Measurements from ENCODE around the gene SDC1.

DNA sequence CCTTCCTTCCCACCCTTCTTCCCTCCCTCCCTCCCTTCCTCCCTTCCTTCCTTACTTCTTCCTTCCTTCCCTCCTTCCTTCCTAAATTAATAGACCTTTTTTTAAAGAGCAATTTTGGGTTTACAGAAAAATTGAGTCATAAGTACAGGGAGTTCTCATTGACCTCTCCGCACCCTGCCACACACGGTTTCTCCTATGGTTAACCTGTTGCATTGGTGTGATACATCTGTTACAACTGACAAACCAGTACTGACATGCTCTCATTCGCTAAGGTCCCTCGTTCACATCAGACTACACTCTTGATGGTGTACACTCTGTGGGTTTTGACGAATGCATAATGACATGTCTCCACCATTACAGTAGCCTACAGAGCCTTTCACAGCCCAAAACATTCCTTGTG, 11.6 kb upstream of the SDC1 start:
- TF ChIP-seq EP300 (IDR thresholded peaks at IDR 0.05; ENCODE audit: borderline replicate concordance in 1 of 2, low read depth in 2 of 2, low read length in 2 of 2) (no peak), POLR2A (IDR thresholded peaks at IDR 0.05; ENCODE audit: control extremely low read depth in 1 of 2, low read depth in 2 of 2, low read length in 2 of 2) (no peak), SUZ12 (IDR thresholded peaks at IDR 0.05; ENCODE audit: low read length) (no peak), POLR2AphosphoS5 (IDR thresholded peaks at IDR 0.05; ENCODE audit: low read depth, low read length) (no peak), RXRA (IDR thresholded peaks at IDR 0.05; ENCODE audit: insufficient read depth, low read depth, low read length) (no peak), GABPA (IDR thresholded peaks at IDR 0.05; ENCODE audit: borderline replicate concordance, insufficient read depth, low read length) (no peak), KDM1A (IDR thresholded peaks at IDR 0.05; ENCODE audit: borderline replicate concordance, low read length) (no peak), ZNF274 (IDR thresholded peaks at IDR 0.05; ENCODE audit: borderline replicate concordance, extremely low read depth, low read length) (no peak), HDAC6 (IDR thresholded peaks at IDR 0.05; ENCODE audit: low read depth, low read length) (no peak), TAF1 (IDR thresholded peaks at IDR 0.05; ENCODE audit: low read depth, low read length) (no peak), GTF2F1 (IDR thresholded peaks at IDR 0.05; ENCODE audit: borderline replicate concordance, low read depth, low read length) (no peak)
- TF ChIP-seq, protein P1, sequence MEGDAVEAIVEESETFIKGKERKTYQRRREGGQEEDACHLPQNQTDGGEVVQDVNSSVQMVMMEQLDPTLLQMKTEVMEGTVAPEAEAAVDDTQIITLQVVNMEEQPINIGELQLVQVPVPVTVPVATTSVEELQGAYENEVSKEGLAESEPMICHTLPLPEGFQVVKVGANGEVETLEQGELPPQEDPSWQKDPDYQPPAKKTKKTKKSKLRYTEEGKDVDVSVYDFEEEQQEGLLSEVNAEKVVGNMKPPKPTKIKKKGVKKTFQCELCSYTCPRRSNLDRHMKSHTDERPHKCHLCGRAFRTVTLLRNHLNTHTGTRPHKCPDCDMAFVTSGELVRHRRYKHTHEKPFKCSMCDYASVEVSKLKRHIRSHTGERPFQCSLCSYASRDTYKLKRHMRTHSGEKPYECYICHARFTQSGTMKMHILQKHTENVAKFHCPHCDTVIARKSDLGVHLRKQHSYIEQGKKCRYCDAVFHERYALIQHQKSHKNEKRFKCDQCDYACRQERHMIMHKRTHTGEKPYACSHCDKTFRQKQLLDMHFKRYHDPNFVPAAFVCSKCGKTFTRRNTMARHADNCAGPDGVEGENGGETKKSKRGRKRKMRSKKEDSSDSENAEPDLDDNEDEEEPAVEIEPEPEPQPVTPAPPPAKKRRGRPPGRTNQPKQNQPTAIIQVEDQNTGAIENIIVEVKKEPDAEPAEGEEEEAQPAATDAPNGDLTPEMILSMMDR (IDR thresholded peaks at IDR 0.05; ENCODE audit: control extremely low read depth in 1 of 3, insufficient read depth in 1 of 3, low read depth in 1 of 3, low read length in 3 of 3): no peak
- TF ChIP-seq, protein P2, sequence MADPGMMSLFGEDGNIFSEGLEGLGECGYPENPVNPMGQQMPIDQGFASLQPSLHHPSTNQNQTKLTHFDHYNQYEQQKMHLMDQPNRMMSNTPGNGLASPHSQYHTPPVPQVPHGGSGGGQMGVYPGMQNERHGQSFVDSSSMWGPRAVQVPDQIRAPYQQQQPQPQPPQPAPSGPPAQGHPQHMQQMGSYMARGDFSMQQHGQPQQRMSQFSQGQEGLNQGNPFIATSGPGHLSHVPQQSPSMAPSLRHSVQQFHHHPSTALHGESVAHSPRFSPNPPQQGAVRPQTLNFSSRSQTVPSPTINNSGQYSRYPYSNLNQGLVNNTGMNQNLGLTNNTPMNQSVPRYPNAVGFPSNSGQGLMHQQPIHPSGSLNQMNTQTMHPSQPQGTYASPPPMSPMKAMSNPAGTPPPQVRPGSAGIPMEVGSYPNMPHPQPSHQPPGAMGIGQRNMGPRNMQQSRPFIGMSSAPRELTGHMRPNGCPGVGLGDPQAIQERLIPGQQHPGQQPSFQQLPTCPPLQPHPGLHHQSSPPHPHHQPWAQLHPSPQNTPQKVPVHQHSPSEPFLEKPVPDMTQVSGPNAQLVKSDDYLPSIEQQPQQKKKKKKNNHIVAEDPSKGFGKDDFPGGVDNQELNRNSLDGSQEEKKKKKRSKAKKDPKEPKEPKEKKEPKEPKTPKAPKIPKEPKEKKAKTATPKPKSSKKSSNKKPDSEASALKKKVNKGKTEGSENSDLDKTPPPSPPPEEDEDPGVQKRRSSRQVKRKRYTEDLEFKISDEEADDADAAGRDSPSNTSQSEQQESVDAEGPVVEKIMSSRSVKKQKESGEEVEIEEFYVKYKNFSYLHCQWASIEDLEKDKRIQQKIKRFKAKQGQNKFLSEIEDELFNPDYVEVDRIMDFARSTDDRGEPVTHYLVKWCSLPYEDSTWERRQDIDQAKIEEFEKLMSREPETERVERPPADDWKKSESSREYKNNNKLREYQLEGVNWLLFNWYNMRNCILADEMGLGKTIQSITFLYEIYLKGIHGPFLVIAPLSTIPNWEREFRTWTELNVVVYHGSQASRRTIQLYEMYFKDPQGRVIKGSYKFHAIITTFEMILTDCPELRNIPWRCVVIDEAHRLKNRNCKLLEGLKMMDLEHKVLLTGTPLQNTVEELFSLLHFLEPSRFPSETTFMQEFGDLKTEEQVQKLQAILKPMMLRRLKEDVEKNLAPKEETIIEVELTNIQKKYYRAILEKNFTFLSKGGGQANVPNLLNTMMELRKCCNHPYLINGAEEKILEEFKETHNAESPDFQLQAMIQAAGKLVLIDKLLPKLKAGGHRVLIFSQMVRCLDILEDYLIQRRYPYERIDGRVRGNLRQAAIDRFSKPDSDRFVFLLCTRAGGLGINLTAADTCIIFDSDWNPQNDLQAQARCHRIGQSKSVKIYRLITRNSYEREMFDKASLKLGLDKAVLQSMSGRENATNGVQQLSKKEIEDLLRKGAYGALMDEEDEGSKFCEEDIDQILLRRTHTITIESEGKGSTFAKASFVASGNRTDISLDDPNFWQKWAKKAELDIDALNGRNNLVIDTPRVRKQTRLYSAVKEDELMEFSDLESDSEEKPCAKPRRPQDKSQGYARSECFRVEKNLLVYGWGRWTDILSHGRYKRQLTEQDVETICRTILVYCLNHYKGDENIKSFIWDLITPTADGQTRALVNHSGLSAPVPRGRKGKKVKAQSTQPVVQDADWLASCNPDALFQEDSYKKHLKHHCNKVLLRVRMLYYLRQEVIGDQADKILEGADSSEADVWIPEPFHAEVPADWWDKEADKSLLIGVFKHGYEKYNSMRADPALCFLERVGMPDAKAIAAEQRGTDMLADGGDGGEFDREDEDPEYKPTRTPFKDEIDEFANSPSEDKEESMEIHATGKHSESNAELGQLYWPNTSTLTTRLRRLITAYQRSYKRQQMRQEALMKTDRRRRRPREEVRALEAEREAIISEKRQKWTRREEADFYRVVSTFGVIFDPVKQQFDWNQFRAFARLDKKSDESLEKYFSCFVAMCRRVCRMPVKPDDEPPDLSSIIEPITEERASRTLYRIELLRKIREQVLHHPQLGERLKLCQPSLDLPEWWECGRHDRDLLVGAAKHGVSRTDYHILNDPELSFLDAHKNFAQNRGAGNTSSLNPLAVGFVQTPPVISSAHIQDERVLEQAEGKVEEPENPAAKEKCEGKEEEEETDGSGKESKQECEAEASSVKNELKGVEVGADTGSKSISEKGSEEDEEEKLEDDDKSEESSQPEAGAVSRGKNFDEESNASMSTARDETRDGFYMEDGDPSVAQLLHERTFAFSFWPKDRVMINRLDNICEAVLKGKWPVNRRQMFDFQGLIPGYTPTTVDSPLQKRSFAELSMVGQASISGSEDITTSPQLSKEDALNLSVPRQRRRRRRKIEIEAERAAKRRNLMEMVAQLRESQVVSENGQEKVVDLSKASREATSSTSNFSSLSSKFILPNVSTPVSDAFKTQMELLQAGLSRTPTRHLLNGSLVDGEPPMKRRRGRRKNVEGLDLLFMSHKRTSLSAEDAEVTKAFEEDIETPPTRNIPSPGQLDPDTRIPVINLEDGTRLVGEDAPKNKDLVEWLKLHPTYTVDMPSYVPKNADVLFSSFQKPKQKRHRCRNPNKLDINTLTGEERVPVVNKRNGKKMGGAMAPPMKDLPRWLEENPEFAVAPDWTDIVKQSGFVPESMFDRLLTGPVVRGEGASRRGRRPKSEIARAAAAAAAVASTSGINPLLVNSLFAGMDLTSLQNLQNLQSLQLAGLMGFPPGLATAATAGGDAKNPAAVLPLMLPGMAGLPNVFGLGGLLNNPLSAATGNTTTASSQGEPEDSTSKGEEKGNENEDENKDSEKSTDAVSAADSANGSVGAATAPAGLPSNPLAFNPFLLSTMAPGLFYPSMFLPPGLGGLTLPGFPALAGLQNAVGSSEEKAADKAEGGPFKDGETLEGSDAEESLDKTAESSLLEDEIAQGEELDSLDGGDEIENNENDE (IDR thresholded peaks at IDR 0.05; ENCODE audit: insufficient replicate concordance, low read length): no peak
- TF ChIP-seq, protein P3, sequence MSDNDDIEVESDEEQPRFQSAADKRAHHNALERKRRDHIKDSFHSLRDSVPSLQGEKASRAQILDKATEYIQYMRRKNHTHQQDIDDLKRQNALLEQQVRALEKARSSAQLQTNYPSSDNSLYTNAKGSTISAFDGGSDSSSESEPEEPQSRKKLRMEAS (IDR thresholded peaks at IDR 0.05): no peak
